ENCODE results near the gene BFSP2.

DNA sequence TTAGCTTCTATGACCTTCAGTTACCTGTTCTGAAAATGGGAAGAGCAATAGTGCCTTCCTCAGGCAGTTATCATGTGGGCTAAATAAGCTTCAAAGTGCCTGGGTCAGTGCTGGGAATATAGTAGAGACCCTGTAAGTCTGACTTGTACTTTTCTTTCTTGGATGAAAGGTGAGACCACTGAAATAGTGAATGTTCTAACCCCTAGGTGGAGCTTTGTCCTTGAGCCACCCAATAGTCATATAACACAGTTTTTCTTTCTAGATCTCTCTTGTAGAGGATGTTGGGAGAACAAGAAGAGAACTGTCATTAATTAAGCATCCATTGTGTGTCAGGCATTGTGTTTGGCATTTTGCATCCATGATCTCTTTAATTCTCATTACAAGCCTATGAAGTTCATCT is 13.0 kb upstream of the BFSP2 start:
- TF ChIP-seq, protein P1, sequence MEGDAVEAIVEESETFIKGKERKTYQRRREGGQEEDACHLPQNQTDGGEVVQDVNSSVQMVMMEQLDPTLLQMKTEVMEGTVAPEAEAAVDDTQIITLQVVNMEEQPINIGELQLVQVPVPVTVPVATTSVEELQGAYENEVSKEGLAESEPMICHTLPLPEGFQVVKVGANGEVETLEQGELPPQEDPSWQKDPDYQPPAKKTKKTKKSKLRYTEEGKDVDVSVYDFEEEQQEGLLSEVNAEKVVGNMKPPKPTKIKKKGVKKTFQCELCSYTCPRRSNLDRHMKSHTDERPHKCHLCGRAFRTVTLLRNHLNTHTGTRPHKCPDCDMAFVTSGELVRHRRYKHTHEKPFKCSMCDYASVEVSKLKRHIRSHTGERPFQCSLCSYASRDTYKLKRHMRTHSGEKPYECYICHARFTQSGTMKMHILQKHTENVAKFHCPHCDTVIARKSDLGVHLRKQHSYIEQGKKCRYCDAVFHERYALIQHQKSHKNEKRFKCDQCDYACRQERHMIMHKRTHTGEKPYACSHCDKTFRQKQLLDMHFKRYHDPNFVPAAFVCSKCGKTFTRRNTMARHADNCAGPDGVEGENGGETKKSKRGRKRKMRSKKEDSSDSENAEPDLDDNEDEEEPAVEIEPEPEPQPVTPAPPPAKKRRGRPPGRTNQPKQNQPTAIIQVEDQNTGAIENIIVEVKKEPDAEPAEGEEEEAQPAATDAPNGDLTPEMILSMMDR (IDR thresholded peaks at IDR 0.05; ENCODE audit: low read length), result peak; percentile 37; the same call in 1 of the 2 replicates
- TF ChIP-seq EZH2 (IDR thresholded peaks at IDR 0.05; ENCODE audit: borderline replicate concordance, low read length), result no peak
